ENCODE results near the gene ATG14. TPM values are rescaled to one million over a fixed set of nuclear protein-coding genes. Genes with fewer than 3 reads are reported as not detected.

The ATG14 gene
- total and polyA plus RNA-seq, 5 donors from 2014 or later = 5.8 to 19.0 (median 6.0) TPM

GRCh38 chr14:55339770-55340169 lies 71.9 kb downstream of the ATG14 start:
- Histone ChIP-seq H3K27me3 (ENCODE audit: control insufficient read depth, insufficient read depth, low read length) (no peaks in the 10 kb centered on the region), H3K27ac (ENCODE audit: insufficient read depth, low read length, poor library complexity, severe bottlenecking) (no peak overlapping the region), H3K4me3 (ENCODE audit: low read depth, low read length) (no peak overlapping the region), H3K9me3 (ENCODE audit: control insufficient read depth in 2 of 2, low read length in 2 of 2) (no peaks in the 10 kb centered on the region), H3K4me1 (ENCODE audit: control insufficient read depth, insufficient read depth, low read length, poor library complexity, severe bottlenecking) (peaks cover 48% of the 10 kb centered on the region), H3K36me3 (ENCODE audit: control insufficient read depth, insufficient read depth, low read length) (no peaks in the 10 kb centered on the region)
- Mint-ChIP-seq H3K9me3 (no peaks in the 10 kb centered on the region), H3K27ac (peak overlapping the region in 2 of 3 donors; percentile 59 to 71), H3K36me3 (no peaks in the 10 kb centered on the region), H3K27me3 (no peaks in the 10 kb centered on the region), H3K4me1 (peaks cover 13 to 85% (median 55%) of the 10 kb centered on the region in 4 donors), H3K4me3 (peak overlapping the region; percentile 1 to 63 (median 17))
- ATAC-seq (ENCODE audit: low read depth in 2 of 2) (no peak), DNase-seq (peak in 1 of 3 donors; percentile 29)

DNA sequence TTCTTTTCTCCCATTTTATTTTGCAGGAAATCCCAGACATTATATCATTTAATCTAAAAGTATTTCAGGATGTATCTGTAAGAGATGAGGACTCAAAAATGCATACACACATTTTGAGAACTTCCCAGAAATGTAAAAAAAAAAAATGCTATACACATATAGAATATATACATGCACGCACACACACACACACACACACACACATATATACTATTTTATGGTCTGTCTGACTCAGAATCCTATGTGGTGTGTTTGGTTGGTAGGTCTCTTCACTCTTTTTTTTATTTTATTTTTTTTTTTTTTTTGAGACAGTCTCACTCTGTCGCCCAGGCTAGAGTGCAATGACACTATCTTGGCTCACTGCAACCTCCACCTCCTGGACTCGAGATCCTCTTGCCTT lies 74.9 kb downstream of the ATG14 start:
- Histone ChIP-seq H3K27ac (ENCODE audit: insufficient read depth, low read length, poor library complexity, severe bottlenecking) (peak overlapping the region; percentile 76), H3K27me3 (ENCODE audit: control insufficient read depth, insufficient read depth, low read length) (no peaks in the 10 kb centered on the region), H3K9me3 (ENCODE audit: control insufficient read depth in 2 of 2, low read length in 2 of 2) (no peaks in the 10 kb centered on the region), H3K4me3 (ENCODE audit: low read depth, low read length) (peak overlapping the region; percentile 91), H3K36me3 (ENCODE audit: control insufficient read depth, insufficient read depth, low read length) (no peaks in the 10 kb centered on the region), H3K4me1 (ENCODE audit: control insufficient read depth, insufficient read depth, low read length, poor library complexity, severe bottlenecking) (peaks cover 76% of the 10 kb centered on the region)
- no peaks in the 10 kb centered on the region for H3K9me3 Mint-ChIP-seq
- ATAC-seq (ENCODE audit: low read depth in 2 of 2) (no peak), DNase-seq (no peak)
- peaks cover 3% of the 10 kb centered on the region for H3K36me3 Mint-ChIP-seq
- no peaks in the 10 kb centered on the region for H3K27me3 Mint-ChIP-seq
- H3K27ac Mint-ChIP-seq = peak overlapping the region; percentile 71 to 88 (median 82)
- H3K4me1 Mint-ChIP-seq = peaks cover 36 to 92% (median 74%) of the 10 kb centered on the region in 4 donors
- peak overlapping the region; percentile 64 to 82 (median 72) for H3K4me3 Mint-ChIP-seq

GRCh38 chr14:55336162-55336561 lies 75.5 kb downstream of the ATG14 start:
- Mint-ChIP-seq H3K27ac (peak overlapping the region; percentile 71 to 82 (median 76)), H3K4me3 (peak overlapping the region; percentile 64 to 82 (median 72)), H3K9me3 (no peaks in the 10 kb centered on the region), H3K4me1 (peaks cover 36 to 88% (median 72%) of the 10 kb centered on the region in 4 donors), H3K36me3 (peaks cover 3% of the 10 kb centered on the region), H3K27me3 (no peaks in the 10 kb centered on the region)
- H3K36me3 ChIP-seq (ENCODE audit: control insufficient read depth, insufficient read depth, low read length) = no peaks in the 10 kb centered on the region
- H3K4me1 ChIP-seq (ENCODE audit: control insufficient read depth, insufficient read depth, low read length, poor library complexity, severe bottlenecking) = peaks cover 76% of the 10 kb centered on the region
- DNase-seq (peak; percentile 5 to 71 (median 26)), ATAC-seq (ENCODE audit: low read depth in 2 of 2) (peak; percentile 20 to 24)
- peak overlapping the region; percentile 76 for H3K27ac ChIP-seq (ENCODE audit: insufficient read depth, low read length, poor library complexity, severe bottlenecking)
- peak overlapping the region; percentile 91 for H3K4me3 ChIP-seq (ENCODE audit: low read depth, low read length)
- H3K27me3 ChIP-seq (ENCODE audit: control insufficient read depth, insufficient read depth, low read length) = no peaks in the 10 kb centered on the region
- H3K9me3 ChIP-seq (ENCODE audit: control insufficient read depth in 2 of 2, low read length in 2 of 2) = no peaks in the 10 kb centered on the region

- no peaks in the 10 kb centered on the region for H3K27me3 ChIP-seq (ENCODE audit: control insufficient read depth, insufficient read depth, low read length)
- ATAC-seq (ENCODE audit: low read depth in 2 of 2) = peak; percentile 54 to 64
- H3K27ac Mint-ChIP-seq = peak overlapping the region; percentile 88 to 98 (median 92)
- H3K27ac ChIP-seq (ENCODE audit: insufficient read depth, low read length, poor library complexity, severe bottlenecking) = peak overlapping the region; percentile 76
- H3K9me3 Mint-ChIP-seq = no peaks in the 10 kb centered on the region
- H3K27me3 Mint-ChIP-seq = no peaks in the 10 kb centered on the region
- peaks cover 3% of the 10 kb centered on the region for H3K36me3 Mint-ChIP-seq
- peak overlapping the region; percentile 91 for H3K4me3 ChIP-seq (ENCODE audit: low read depth, low read length)
- peaks cover 77% of the 10 kb centered on the region for H3K4me1 ChIP-seq (ENCODE audit: control insufficient read depth, insufficient read depth, low read length, poor library complexity, severe bottlenecking)
- no peaks in the 10 kb centered on the region for H3K9me3 ChIP-seq (ENCODE audit: control insufficient read depth in 2 of 2, low read length in 2 of 2)
- peak overlapping the region; percentile 85 to 96 (median 88) for H3K4me3 Mint-ChIP-seq
- peaks cover 36 to 88% (median 65%) of the 10 kb centered on the region in 4 donors for H3K4me1 Mint-ChIP-seq
- no peaks in the 10 kb centered on the region for H3K36me3 ChIP-seq (ENCODE audit: control insufficient read depth, insufficient read depth, low read length)
- DNase-seq = peak in 2 of 3 donors; percentile 50 to 76
Observed at GRCh38 chr14:55333711-55334485, 77.7 kb downstream of the ATG14 start.

- Mint-ChIP-seq H3K27me3 (no peaks in the 10 kb centered on the region), H3K27ac (peak overlapping the region; percentile 88 to 98 (median 92)), H3K4me1 (peaks cover 36 to 86% (median 60%) of the 10 kb centered on the region in 4 donors), H3K9me3 (no peaks in the 10 kb centered on the region), H3K36me3 (peaks cover 3% of the 10 kb centered on the region), H3K4me3 (peak overlapping the region; percentile 85 to 96 (median 88))
- Histone ChIP-seq H3K36me3 (ENCODE audit: control insufficient read depth, insufficient read depth, low read length) (no peaks in the 10 kb centered on the region), H3K4me1 (ENCODE audit: control insufficient read depth, insufficient read depth, low read length, poor library complexity, severe bottlenecking) (peaks cover 75% of the 10 kb centered on the region), H3K27me3 (ENCODE audit: control insufficient read depth, insufficient read depth, low read length) (no peaks in the 10 kb centered on the region), H3K9me3 (ENCODE audit: control insufficient read depth in 2 of 2, low read length in 2 of 2) (no peaks in the 10 kb centered on the region), H3K4me3 (ENCODE audit: low read depth, low read length) (peak overlapping the region; percentile 91), H3K27ac (ENCODE audit: insufficient read depth, low read length, poor library complexity, severe bottlenecking) (peak overlapping the region; percentile 76)
- DNase-seq (peak in 2 of 3 donors; percentile 41 to 70), ATAC-seq (ENCODE audit: low read depth in 2 of 2) (peak; percentile 42 to 51)
Observed at GRCh38 chr14:55332654-55333570, 78.7 kb downstream of the ATG14 start.

DNA sequence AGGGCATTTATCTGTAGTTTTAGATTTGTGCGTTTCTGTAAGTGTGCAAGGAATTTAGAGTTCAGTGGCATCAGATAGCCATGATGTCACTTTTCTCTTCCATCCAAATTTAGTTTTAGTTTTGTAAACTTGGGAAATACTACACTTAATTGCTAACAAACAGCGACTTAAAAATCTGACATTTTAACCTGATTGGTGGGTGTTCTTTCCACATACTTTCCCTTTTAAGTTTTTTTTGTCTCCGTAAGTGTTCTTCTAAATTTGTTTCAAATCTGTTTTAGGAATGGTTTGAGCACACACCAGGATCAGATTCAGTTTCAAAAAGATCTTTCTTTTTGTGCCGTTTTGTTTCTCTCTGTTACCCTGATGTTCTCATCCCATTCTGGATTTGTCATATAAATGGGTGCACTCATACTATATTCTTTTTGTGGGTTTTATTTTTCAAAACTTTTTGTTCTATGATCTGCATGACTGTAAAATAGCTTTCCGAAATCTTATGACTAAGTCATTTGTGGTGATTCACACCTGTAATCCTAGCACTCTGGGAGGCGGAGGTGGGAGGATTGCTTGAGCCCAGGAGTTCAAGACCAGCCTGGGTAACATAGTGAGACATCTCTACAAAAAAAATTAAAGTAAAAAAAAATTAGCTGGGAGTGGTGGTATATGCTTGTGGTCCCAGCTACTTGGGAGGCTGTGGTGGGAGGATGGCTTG lies 81.5 kb downstream of the ATG14 start:
- DNase-seq = no peak
- no peak for ATAC-seq (ENCODE audit: low read depth in 2 of 2)

DNA sequence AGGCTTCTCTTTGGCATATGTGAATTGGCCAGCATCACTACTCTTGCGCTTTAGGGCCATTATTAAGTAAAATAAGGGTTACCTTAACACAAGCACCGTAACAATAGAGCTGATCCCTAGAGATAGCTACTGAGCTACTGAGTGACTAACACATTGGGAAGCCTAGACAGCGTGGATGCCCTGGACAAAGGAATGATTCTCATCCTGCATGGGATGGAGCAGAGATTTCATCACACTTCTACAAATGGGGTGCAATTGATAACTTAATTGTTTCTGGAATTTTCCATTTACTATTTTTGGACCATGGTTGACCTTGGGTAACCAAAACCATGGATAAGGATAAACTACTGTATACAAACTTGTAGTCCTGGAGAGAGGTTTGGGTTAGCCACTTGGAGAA lies 83.3 kb downstream of the ATG14 start:
- H3K4me1 ChIP-seq (ENCODE audit: control insufficient read depth, insufficient read depth, low read length, poor library complexity, severe bottlenecking) = peaks cover 34% of the 10 kb centered on the region
- no peaks in the 10 kb centered on the region for H3K27me3 Mint-ChIP-seq
- peak overlapping the region in 2 of 3 donors; percentile 0 to 12 for H3K27ac Mint-ChIP-seq
- no peak overlapping the region for H3K4me3 ChIP-seq (ENCODE audit: low read depth, low read length)
- H3K4me1 Mint-ChIP-seq = peaks cover 22 to 76% (median 49%) of the 10 kb centered on the region in 4 donors
- no peak overlapping the region for H3K4me3 Mint-ChIP-seq
- H3K27ac ChIP-seq (ENCODE audit: insufficient read depth, low read length, poor library complexity, severe bottlenecking) = no peak overlapping the region
- ATAC-seq (ENCODE audit: low read depth in 2 of 2) (no peak), DNase-seq (no peak)
- peaks cover 4% of the 10 kb centered on the region for H3K36me3 Mint-ChIP-seq
- H3K9me3 ChIP-seq (ENCODE audit: control insufficient read depth in 2 of 2, low read length in 2 of 2) = no peaks in the 10 kb centered on the region
- no peaks in the 10 kb centered on the region for H3K36me3 ChIP-seq (ENCODE audit: control insufficient read depth, insufficient read depth, low read length)
- peaks cover 0 to 2% (median 0%) of the 10 kb centered on the region in 7 donors for H3K9me3 Mint-ChIP-seq
- H3K27me3 ChIP-seq (ENCODE audit: control insufficient read depth, insufficient read depth, low read length) = no peaks in the 10 kb centered on the region

More for the DNA sequence above, 81.5 kb downstream of the ATG14 start:
- Mint-ChIP-seq H3K27me3 (no peaks in the 10 kb centered on the region), H3K4me3 (peak overlapping the region in 1 of 4 donors; percentile 41), H3K36me3 (peaks cover 3% of the 10 kb centered on the region), H3K4me1 (peaks cover 29 to 86% (median 58%) of the 10 kb centered on the region in 4 donors), H3K9me3 (peaks cover 0 to 2% (median 0%) of the 10 kb centered on the region in 7 donors), H3K27ac (peak overlapping the region in 2 of 3 donors; percentile 33 to 85)
- no peak overlapping the region for H3K27ac ChIP-seq (ENCODE audit: insufficient read depth, low read length, poor library complexity, severe bottlenecking)
- H3K9me3 ChIP-seq (ENCODE audit: control insufficient read depth in 2 of 2, low read length in 2 of 2) = no peaks in the 10 kb centered on the region
- no peaks in the 10 kb centered on the region for H3K27me3 ChIP-seq (ENCODE audit: control insufficient read depth, insufficient read depth, low read length)
- no peaks in the 10 kb centered on the region for H3K36me3 ChIP-seq (ENCODE audit: control insufficient read depth, insufficient read depth, low read length)
- no peak overlapping the region for H3K4me3 ChIP-seq (ENCODE audit: low read depth, low read length)
- H3K4me1 ChIP-seq (ENCODE audit: control insufficient read depth, insufficient read depth, low read length, poor library complexity, severe bottlenecking) = peaks cover 52% of the 10 kb centered on the region
